Fibroblast of villous mesenchyme (primary cell): ENCODE data around the gene TRMT44. TPM values are rescaled to one million over a fixed set of nuclear protein-coding genes. Genes with fewer than 3 reads are reported as not detected.

Experiments used
- DNase-seq: peaks from one replicate; pipeline ENCODE4 v3.0.0-alpha.2; 2010; ENCODE audit warnings: low read depth
- H3K4me3 ChIP-seq: 2 replicates; pipeline ENCODE4 v1.5.1; 2011; ENCODE audit warnings: low read depth, mild to moderate bottlenecking, low read length
- total RNA-seq: library from RNA; depleted of rRNA; stranded (reverse); fragments of >200 nt; gene quantifications from 2 replicates; pipeline ENCODE4 v1.2.3, GENCODE V29; 2012
- TF ChIP-seq, protein P1 (sequence below): IDR thresholded peaks from 2 replicates; pipeline ENCODE4 v1.5.1; 2012; ENCODE audit warnings: low read depth, mild to moderate bottlenecking, low read length; ENCODE audit not compliant: insufficient read depth

Gene TRMT44
- total RNA-seq, 1 donor, result 19.4 TPM

DNA sequence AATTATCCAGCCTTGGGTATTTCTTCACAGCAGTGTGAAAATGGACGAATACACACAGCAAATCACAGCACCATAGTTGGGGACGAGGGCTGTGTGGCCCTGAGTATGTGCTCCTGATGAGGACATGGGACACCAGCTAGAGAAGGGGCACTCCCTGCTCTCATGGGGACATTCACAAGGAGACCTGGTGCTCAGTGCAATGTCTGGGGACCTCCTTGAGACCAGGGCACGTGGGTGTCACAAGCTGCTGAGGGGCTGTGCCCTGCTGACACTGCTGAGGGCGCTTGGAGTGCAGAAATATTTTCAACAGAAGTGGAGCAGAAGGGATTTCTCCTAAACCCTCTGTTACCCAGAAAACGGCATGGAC, 65.4 kb downstream of the TRMT44 start:
- DNase-seq, result no peak
- TF ChIP-seq, protein P1, sequence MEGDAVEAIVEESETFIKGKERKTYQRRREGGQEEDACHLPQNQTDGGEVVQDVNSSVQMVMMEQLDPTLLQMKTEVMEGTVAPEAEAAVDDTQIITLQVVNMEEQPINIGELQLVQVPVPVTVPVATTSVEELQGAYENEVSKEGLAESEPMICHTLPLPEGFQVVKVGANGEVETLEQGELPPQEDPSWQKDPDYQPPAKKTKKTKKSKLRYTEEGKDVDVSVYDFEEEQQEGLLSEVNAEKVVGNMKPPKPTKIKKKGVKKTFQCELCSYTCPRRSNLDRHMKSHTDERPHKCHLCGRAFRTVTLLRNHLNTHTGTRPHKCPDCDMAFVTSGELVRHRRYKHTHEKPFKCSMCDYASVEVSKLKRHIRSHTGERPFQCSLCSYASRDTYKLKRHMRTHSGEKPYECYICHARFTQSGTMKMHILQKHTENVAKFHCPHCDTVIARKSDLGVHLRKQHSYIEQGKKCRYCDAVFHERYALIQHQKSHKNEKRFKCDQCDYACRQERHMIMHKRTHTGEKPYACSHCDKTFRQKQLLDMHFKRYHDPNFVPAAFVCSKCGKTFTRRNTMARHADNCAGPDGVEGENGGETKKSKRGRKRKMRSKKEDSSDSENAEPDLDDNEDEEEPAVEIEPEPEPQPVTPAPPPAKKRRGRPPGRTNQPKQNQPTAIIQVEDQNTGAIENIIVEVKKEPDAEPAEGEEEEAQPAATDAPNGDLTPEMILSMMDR, result no peak
- H3K4me3 ChIP-seq, result no peak overlapping the region

DNA sequence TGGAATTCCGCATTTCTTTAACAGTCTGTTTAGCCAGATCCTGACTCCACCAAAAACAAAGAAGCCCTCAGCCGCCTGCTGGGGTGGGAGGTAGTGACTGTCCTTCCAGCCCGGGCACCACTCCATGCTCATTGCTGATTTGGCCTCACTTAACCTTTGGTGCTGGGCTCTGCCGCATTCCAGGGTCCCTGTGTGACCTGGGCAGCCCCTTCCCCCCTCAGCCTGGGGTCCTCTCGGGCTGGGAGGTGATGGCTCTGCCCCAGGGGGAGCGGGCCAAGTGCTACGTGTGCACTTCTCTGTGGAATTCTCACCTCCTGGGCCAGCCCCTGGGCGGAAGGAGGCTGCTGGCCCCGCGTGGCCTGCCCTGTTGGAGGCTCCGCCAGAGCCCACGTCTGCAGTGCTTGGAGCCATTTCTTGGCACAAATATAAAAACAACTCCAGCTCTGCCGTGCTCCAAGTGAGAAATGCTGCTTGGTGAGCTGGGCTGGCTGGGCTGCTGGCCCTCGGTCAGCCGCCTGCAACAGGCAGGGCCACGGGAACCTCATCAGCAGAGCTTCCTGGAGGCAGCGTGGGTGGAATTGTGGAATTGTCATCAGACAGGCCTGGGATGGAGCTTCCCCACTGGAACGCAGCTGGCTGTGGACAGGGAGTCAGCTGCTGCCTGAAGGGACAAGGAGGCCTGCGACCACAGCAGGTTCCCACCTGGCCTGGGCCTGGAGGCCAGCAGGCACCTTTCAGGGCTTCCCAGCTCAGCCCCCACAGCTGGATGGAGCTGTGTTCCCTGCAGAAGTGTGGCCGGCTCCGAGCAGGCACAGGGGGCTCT, 66.0 kb downstream of the TRMT44 start:
- DNase-seq, result peak; percentile 73
- H3K4me3 ChIP-seq, result no peak overlapping the region
- TF ChIP-seq, protein P1, result no peak

DNA sequence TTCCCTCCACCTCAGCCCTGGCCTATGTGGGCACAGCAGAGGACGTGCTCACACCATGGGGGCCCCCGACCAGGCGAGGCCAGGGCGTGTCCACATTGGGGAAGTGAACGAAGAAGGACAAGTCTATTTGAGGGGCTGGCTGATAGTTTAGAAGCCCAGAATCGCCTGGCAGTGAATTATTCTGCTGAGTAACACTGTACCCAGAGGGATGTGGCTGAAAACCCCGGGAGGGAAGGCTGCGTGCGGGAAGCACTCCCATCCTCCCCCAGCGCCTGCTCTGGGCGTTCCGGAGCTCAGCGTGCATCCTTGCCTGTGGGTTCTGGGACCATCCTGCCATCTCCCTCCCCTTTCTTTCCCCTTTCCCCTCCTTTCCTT, 66.6 kb downstream of the TRMT44 start:
- TF ChIP-seq, protein P1, result no peak
- DNase-seq, result peak; percentile 23
- no peak overlapping the region for H3K4me3 ChIP-seq

DNA sequence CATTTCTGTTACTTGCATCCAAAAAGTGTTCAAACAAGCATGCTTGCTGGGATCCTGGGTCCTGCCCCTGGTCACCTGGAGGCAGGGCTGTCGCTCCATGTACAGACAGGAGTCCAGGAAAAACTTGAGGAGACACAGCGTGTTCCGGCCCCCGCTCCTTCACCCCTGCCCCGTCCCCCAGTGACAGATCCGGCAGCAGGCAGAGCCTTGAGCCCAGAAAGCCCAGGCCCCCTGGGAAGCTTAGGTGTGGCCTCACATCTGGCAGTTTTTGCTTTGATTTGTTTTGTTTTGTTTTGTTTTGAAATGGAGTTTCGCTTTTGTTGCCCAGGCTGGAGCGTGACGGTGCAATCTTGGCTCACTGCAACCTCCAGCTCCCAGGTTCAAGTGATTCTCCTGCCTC, 67.0 kb downstream of the TRMT44 start:
- TF ChIP-seq, protein P1, result no peak
- no peak overlapping the region for H3K4me3 ChIP-seq
- DNase-seq, result peak; percentile 55

DNA sequence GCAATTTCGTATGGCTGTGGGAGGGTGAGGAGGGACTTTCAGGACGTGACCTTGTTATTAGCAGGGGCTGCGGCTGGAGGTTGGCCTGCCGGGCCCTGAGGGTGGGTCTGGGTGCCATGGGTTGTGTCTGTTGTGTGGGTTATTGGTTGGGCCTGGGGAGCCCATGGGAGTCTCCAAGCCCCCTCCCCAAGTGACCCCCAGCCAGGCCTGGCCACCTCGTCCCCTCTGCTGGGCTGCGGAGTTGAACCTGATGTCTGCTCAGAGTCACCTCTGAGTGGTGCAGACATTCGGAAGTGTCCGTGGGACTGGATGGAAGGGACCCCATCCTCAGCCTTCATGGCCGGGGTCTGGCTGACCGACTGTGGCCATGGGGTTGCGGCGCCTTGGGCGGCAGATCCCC, 67.7 kb downstream of the TRMT44 start:
- DNase-seq, result no peak
- TF ChIP-seq, protein P1, result no peak
- H3K4me3 ChIP-seq, result no peak overlapping the region

DNA sequence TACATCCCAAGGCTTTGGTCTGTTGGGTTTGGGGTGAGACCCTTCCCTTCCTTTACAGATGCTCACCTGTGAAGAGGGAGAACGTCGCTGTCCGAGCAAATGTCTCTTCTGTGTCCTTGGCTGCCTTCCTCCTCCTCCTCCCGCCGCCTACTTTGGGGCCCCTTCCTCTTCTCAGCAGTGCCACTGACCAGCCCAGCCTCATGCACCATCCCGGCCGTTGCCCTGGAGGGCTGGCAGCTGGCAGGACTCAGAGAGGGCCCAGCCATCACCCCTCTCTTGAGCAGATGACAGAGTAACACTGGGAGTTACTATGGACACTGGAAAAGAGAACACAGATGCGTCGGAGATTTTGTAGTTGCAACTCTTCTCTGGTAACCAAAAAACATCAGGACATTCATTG, 68.2 kb downstream of the TRMT44 start:
- TF ChIP-seq, protein P1, result no peak
- H3K4me3 ChIP-seq, result no peak overlapping the region
- no peak for DNase-seq
